Activated CD8-positive, alpha-beta memory T cell treated with anti-CD3 and anti-CD28 coated beads for 4 hours (primary cell): ENCODE data around the gene BRMS1.

Experiments used
- DNase-seq, 2 donors: peaks; one replicate each; pipeline ENCODE4 v3.0.0-alpha.2; 2020; ENCODE audit warnings: low read depth in 2 of 2

The BRMS1 gene

DNA sequence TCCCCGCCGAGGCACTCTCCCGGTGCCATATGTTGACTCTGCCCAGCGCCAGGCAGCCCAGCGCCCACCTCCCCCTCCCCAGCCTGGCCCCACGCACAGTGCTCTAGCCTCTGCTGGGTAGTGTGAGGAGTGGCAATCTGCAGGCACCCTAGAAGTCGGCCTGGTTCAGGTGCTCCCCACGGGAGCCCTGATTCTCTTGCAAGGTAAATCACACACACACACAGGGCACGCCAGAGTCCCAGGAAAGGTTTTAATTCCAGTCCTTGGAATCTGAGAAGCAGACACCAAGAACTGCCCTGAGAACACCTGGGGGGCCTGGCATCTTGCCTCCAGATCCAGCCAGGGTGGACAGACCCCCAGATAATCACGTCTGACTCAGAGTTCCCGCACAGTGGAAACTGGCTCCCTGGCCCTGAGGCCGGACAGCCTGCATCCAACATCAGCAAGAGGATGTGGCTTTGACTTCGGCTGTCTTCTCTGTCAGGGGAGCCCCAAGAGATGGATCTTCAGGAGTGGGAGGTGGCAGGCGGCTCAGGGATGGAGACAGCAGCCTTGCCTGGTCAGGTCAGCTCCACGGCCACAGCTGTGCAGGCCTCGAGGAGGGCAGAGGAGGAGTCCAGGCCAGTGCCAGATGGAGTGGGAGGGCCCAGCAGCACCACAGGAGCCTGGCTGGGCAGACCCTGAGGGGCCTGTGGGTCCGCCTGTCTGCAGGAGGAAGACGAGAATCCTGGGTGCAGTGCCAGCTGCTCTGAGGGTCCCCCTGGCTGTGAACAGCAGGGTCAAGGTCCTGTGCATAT lies 7.6 kb downstream of the BRMS1 start:
- DNase-seq = no peak

DNA sequence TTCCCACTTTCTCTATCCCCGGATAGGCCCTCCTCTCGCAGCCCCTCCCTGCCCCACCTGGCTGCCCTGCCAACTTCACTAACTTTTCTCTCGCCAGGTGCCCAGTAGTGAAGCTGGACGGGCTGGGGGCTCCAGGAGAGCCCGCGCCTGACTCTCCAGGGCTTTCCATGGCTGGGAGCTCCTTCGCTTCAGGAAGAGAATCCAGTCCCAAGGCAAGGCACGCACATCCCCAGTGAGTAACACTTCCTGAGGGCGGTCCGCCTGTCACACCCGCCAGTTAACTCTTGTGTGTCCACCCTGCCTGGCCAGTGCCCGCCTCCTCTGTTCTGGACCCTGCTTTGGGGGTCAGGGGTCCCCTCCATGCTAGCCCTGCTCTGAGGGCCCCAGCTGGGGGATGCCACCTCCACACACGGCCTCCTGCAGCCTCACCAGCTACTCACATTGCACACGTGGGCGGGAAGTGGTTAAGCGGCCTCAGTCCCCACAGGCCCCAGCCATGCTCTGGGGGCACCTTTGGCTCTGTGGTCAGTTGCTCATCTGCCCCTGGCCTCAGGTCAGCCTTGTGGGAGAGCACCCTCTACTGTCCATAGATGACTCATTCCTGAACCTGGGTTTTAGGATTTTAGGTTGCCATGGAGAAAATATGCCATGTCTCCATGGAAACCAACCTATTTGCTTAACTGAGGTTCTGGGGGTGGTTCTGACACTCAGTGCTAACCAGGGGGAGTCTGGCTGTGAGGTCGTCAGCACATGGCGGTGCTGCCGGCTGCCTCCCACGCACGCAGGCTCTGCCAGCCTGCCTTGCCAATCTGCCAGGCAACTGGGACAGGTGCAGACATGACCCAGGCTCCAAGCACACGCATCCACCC lies 8.4 kb downstream of the BRMS1 start, which contains the start of gene RIN1:
RIN1 (minus strand) TSS at position 201 of the 869 bp plus-strand sequence; CDS start at position 169, 32 bp downstream.
- DNase-seq = peak in 1 of 2 donors; percentile 35

DNA sequence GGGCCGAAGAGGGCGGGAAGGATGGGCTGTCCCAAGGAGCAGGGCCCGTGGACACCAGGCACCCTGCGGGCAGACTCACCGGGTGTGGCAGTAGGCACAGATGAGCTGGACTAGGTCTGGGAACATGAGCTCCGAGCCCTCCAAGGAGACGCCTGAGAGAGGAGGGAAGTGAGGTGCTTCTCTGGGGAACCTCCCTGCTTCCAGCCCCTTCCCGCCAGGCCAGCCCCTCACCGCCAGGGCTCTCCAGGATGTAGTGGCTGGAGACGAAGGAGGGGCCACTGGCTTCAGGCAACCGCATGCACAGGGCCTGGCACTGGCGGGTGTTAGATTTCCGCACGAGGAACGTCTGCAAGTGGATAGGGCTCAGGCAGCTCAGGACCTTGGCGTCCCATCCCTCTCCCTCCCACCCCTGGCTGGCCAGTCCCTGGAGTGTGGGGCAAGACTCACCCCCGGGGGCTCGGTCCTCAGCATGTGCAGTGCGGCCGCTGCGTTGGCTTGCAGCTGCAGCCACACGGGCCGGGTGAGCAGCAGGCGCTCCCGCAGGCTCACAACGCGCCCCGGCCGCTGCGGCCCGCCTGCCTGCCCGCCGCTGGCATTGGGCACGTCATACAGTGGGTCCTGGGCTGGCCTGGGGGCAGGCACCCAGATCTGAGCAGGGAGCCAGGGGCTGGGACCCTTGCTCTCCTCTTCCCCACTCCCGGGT lies 9.2 kb downstream of the BRMS1 start:
- no peak for DNase-seq

DNA sequence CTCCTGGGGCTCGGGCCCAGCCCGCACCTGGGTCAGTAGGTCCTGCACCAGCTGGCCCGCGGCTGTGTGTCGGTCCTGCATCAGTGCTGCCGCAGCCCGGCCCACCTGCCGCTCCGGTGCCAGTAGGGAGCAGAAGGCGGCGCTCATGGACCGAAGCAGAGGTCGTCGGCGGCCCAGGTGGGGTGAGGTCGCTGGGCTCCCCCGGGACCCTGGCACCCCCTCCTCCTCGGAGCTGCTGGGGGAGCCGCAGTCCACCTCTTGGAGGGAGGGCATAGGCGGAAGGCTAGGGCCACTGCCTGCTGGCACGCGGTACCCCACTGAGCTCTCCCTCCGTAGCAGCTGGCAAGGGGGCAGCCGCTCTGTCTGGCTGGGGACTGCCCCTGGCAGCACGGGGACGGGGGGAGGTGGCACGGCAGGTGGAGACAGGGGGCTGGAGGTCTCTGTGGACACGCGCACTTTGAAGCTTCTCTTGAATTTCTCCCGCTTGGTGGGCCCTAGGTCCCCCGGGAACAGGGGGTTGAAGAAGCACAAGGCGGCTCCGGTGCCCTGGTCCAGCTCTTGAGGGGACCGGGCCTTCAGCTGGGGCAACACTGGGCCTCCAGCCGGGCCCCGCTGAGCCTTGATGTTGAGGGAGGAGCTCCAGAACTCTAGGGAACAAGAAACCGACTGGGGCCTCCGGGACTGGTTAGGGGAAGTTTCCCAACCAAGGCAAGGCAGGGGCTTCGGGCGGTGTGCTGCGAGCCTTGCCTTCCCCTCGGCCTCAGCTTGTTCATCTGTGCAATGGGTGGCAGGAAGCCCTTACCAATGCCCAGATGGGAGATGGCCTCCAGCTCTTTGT lies 10.1 kb downstream of the BRMS1 start:
- DNase-seq = no peak

DNA sequence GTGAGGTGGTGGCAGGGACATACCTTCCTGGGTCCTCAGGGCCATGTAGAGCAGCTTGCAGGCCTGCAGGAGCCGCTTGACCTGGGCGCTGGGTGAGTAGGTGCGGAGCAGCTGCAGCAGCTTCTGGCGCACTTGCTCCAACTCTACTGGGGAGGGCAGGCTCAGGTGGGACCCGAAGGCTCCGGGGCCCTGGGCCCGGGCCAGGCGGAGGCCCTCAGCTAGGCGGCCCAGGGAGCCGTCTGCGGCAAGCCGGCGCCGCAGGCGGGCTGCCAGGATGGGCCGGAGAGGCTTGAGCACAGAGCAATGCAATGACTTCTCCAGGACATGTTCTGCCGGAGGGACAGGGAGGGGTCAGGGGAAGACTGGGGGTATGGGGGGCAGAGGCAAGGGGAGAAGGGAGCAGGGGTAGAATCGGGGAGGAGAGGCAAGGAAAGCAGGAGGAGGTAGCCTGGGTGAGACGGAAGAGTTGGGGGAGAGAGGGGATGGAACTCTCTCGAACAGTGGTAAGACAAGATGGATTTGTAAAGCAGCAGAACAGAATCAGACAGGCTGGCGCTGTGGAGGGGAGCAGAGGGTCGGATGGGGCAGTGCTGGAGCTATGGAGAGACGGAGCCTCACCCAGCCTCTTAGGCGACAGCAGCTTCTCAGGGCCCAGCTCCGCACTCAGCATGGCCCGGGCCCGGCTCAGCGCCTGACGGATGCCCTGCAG lies 10.9 kb downstream of the BRMS1 start:
- no peak for DNase-seq

DNA sequence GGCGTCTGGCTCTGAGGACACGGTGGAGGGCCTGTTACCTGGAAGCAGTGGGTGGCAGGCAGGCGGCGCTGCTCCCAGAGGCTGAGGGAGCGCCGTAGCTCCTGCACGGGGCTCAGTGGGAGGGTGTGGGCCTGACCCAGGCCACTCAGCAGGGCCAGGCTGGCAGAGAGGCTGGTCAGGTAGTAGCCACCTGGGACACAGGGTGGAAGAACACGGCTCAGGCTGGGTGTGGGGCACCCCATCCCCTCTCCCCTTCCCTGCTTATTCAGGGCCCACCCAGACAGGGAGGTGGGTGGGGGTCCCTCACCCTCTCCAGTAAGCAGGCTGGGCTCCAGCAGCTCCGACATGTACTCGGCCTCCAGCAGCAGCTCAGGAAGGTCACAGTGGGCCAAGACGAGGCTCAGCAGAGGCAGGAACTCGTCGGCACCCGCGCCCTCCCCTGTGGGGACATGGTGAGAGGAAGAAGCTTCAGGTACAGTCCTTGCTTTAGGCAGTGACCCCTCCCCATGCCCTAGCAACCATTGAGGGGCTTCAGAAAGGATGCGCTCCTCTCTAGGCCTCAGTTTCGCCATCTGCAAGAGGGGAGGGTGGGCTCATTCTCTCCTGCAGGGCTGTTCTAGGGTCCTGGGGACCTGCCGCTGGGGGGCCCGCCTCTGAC lies 11.6 kb downstream of the BRMS1 start:
- no peak for DNase-seq

DNA sequence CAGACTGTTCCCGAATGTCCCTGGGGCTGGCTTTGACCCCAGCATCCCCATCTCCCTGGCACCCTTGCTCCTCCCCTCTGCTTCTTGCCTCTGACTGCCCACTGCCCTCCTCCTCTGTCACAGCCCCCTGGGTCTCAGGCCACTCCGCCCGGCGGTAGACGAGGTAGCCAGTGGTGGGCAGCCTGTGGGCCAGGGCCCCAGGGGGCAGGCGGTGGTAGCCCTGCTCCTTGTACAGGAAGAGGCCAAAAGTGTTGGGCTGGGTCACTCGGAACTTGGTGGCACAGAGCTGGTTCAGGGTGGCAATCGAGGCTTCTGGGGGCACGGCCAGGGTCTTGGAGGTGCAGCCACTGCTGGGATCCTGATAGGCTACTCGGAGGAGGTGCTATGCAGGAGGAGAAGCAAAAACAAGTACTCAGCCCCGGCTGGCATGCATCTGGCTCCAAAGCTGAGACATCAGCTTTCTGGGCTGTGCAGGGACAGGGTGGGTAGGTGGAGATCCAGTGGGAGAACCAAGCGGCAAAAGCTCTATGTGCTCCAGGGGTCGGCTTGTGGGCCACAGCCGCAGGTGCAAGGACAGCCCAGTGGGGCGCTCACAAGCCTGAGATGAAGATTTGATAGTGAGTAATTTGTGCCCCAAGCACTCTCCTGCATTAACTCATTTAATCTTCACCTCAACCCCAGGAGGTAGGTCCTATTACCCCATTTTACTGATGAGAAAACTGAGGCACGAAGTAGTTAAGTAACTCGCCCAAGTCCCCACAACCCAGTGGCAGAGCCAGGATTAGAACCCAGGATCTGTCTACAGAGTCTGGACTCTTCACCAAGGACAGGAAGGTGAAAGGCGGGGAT lies 12.3 kb downstream of the BRMS1 start:
- no peak for DNase-seq

DNA sequence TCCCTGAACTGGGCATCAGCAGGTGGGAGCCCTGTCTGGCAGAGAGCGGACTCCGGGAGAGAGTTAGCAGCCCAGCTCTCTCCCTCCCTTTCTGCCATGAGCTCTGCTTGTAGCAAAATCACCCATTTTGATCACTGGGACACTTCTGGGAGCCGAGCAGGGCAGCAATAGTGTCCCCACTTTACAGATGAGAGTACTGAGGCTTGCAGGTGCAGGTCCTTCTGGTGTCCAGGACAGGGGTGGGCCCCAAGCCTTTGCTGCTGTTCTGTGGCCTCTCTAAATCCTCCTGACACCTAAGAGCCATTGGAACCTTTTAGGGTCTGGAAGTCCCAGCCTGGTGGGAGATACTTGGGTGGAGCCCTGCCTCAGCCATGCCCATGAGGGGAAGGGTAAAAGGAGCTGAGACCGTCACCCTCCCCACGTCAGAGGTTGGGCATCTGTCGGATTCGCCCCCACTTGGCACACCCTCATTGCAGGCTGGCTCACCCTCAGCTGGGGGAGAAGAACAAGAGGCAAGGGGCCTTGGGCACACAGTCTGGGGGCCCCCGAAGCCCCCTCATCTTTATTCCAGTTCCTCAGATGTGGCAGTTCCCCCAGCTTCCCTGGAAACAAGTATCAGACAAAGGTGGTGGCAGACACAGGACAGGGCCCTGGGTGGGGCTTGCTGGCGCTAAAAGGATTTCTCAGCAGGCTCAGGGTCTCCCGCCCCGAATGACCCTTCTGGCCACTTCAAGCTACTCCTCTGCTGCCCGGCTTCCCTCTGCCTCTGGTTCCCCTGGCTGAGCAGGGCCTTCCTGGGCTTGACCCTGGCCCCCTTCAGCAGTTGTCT lies 13.1 kb downstream of the BRMS1 start:
- no peak for DNase-seq

DNA sequence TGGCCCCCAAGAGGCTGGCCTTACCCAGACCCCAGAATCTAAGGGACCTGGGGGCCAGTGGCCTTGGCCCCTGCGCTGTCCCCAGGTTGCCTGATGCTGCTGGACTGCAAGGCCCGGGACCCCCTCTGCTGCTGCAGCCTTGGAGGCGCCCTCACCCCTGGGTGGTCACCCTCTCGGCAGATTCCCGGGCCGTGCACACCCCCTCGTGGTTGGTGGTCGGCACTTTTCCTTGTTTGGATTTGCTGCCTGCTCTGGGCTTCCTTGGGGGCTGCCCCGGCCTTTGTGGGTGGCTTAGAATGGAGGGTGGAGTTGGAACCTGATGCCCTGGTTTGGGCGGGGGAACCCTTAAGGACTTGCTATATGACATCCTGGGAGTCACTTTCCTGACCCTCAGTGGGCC lies 14.0 kb downstream of the BRMS1 start:
- DNase-seq = no peak

DNA sequence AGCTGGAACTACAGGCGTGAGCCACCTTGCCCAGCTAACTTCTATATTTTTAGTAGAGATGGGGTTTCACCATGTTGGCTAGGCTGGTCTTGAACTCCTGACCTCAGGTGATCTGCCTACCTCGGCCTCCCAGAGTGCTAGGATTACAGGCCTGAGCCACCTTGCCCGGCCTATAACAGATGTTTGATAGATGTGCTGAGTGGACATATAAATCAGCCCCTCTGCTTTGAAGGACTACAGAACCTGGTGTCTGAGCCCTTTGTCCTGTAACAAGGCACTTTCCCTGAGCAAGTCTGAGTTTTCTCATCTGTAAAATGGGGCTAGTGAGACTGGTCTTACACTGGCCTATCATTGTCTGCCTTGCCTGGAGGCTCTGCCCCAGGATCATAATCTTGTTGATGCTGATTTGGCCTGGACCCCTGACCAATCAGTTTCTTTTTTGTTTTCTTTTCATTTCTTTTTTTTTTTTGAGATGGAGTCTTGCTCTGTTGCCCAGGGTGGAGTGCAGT lies 15.7 kb downstream of the BRMS1 start:
- DNase-seq = no peak

DNA sequence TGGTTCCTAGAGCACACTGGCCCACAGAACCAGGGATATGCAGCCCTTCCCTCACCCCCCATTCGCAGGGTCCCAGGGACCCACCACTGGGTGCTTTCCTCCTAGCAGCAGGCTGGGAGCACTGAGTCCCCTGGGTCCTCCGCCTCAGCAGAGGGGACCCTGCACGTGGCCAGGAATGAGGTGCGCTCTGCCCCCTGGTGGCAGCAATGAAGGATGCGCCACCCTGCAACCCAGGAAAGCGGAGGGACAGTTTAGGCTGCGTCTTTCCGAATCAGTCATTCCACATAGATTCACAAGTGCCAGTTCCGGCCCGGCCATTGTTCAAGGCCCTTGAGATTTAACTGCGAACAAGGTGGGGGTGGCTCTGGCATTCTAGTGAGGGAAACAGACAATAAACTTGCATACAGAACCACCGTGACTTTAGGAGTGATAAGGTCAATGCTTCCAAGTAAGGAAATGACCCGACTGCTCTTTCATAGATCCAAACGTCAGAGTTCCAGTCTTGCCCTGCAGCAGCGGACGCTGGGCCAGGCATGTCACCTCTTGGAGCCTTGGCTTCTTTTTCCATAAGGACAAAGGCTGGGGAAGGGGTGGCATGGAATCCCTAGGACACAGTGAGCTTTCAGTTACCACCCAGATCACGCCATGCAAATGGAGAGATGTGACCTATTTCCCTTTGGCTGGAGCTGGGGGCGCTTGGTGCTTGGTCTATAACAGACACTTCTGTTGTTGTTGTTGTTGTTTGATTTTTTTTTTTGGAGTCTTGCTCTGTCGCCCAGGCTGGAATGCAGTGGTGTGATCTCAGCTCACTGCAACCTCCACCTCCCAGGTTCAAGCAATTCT lies 16.4 kb downstream of the BRMS1 start:
- peak in 1 of 2 donors; percentile 63 for DNase-seq

DNA sequence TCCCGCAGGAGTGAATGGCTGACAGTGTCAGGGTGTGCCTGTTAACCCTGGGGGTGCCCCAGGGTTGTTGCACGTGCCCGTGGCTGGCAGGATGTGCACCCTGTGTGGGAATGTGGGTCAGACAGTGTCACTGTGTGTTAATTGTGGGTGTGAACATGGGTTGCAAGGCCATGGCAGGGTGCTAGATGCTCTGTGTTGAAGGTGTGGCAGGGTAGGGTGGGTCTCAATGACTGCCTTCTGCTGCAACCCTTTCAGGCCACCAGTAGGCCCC lies 16.9 kb downstream of the BRMS1 start:
- no peak for DNase-seq

DNA sequence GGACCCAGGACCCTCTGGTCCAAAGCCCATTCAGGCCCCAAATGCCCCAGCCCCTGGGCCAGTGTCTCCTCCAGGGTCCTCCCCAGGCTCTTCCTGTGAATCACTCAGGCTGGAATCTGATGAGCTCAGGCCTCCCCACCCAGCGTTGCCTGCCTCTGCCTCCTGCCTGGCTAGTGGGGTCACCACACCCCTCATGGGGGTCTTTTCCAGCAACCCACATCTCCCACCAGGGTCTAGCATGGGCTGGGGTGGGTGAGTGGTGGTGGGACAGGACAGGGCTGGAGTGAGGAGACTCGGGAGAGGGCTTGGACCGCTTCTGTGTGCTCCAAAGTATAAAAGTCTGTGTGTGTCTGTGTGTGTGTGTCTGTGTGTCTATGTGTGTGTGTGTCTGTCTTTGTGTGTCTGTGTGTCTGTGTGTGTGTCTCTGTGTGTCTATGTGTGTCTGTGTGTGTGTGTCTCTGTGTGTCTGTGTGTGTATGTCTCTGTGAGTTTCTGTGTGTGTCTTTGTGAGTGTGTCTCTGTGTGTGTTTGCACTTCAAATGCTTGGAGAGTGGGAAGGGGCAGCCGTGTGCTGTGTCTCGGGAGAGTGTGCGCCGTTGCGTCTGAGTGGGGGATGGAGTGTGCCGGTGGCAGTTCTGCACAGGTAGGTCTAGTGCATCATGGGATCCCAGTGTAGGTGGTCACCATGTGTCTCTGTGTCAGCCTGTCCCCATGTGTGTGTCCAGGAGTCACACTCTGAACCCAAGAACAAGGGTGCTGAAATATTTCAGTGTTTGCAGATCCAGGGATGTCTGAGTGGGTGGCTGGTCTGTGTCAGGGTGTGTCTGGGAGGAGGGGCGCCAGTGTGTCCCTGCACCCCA lies 17.5 kb downstream of the BRMS1 start:
- no peak for DNase-seq

DNA sequence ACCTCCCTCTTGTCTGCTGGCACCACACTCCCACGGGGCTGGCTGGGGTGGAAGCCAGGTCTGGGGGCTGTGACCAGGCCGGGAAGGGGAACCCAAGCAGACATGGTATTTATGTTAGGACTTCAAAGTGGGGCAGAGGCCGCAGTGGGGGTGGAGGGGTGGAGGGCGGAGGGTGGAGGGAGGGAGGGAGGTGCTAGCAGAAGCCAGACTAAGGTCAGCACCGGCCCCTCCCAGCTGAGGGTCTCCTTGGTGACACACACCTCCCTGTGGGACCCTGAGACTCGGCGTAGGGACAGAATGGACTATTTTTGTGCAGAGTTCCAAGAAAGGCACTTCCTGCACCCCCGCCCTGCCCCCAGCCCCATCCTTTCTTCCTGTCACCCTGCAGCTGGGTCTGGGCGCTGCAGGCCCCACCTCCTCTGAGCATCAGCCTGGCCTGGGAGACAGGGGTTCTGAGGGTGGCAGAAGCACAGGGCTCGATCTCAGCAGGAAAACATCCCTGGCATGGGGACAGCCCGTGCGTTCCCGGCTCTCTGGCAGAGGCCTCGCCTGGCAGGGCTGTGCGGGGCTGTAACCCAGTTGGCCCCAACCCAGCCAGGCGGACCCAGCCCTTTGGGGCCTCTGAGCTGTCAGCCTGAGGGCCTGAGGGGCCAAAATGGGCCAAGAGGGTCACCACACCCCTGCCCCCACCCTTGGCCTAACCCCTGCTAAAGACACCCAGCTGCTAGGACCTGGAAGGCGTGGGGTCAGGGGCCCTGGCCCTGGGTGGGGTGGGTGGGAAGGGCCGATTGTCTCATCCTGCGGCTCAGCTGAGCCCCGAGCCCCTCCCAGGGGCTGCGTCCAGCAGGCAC lies 18.4 kb downstream of the BRMS1 start:
- no peak for DNase-seq

DNA sequence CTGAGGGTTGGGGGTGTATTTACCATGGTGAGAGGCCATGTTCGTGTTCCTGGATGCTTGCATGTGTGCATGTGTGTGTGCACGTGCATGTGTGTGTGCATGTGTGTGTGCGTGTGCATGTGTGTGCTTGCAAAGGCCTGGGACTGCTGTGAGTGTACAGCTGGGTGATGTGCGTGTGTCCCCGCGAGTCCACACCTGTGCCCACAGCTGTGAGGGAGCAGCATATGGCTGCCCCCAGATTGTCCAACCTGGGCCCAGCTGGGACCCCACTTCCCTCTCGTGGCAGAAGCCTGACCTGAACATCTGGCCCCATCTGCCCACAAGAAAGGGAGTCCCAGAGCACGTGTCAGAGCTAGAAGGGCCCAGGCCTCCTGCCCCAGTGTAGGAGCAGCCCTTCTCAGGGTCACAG lies 19.6 kb downstream of the BRMS1 start:
- no peak for DNase-seq

DNA sequence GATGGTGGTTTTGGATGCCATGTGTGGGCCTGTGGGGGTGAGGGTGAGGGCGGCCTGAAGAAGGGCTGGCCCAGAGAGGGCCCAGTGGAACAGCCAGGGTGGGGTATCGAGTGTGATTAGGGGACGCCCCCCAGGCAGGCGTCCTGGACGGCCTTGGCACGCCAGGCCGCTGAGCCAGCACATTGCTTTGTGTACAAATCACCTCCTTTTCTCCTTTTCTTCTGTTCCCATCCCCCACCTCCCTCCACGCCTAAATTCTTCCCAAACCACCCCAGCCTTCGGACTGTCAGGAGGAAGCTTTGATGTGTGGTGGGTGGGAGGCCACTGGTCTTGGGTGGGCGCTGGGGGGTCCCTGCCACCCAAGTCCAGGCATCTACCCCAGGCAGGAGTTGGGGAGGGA lies 20.2 kb downstream of the BRMS1 start:
- no peak for DNase-seq
